ENCODE data around the gene JAGN1.
"Not testable (repeated sequence)": the region's sequence is repeated elsewhere in the genome, so short reads cannot be mapped to it uniquely, and the experiment has no call there.

DNA sequence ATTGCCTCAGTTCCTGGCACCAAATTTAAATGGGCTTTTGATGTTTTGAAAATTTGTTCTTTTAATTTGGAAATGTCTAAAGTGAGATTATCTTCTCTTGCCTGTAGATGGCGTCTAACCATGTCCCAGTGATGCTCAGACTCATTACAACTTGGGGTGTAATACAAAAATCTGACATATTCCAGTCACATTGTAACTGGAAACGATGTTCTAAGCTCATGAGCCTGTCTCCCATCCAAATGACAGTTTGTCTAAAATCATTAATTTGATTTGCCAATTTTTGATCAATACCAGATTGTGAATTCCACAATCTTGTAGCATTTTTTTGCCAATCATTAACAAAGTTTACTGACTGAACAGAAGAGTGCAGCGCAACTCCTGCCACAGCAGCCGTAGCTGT, 41.5 kb upstream of the JAGN1 start:
- TF ChIP-seq CTCF (IDR thresholded peaks at IDR 0.05; ENCODE audit: insufficient read depth, low read length, poor library complexity, severe bottlenecking), result peak; percentile 20
- TF ChIP-seq EZH2phosphoT487 (conservative IDR thresholded peaks at IDR 0.05; ENCODE audit: low read length), result not testable (repeated sequence)
